ENCODE results near the gene TOR1AIP2. TPM values are rescaled to one million over a fixed set of nuclear protein-coding genes. Genes with fewer than 3 reads are reported as not detected.

TOR1AIP2 gene
- polyA plus RNA-seq, 1 of the 3 experiments (the other 2 are of a cell fraction) = 12.7 TPM

DNA sequence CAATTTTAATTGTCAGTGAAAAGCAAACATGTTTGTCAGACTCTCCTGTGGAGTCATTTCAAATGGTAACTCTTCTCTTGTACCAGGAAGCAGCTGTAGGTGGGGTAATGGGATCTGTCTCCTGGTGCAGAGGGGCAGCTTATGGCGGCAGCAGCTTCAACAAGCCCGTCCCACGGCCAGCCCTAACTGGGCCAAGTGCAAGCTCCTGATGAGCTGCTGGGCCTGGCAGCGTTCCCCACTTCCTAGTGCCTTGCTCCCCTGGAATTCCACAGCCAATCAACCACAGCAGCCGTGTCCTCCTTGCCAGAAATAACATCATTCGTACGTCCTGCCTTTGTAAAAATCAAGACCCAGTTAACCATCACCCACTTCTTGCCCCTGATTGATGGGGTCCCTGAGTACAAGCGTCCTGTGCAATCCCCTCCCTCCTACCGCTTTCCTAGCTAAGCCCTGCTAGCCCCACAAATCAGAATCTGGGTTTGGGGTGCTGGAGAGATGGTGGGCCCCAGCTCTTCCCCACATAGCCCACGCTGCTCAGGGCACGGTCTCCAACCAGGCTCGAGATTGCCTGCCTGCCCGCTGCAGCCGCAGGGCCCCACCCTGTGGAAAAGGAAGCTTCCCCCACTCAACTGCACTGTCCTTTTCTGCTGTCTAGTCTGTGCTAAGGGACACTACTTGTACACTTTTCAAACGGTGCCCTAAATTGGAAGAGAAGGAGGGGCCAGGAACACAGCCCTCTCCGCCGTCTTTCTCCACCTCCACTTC is 61.2 kb downstream of the TOR1AIP2 start:
- peaks cover 0 to 38% of the 10 kb centered on the region in 2 experiments; a peak in 1 of 4 replicates for H3K4me1 ChIP-seq (ENCODE audit: control insufficient read depth in 1 of 2, insufficient read depth in 2 of 2, low read depth in 1 of 2, low read length in 1 of 2)
- H3K9ac ChIP-seq = no peak overlapping the region
- H3K27ac ChIP-seq (ENCODE audit: low read depth in 2 of 2, low read length in 1 of 2) = no peak overlapping the region; a peak in 1 of 4 replicates
- ChIA-PET CTCF (interaction anchor here (1.1 to 20.9 kb wide), 10 partner anchors 11 to 229 kb away, joined by 3 to 862 read pairs (median 14); partner anchors contain the start of gene TOR1AIP1), POLR2A (interaction anchor here (0.5 to 0.6 kb wide), 2 partner anchors 68 to 230 kb away, joined by 3 read pairs; no protein-coding TSS in a partner anchor)
- no peaks in the 10 kb centered on the region for H3K27me3 ChIP-seq (ENCODE audit: insufficient read depth)
- no peaks in the 10 kb centered on the region for H3K9me2 ChIP-seq
- H3K36me3 ChIP-seq (replicated peaks in 1 of 2; ENCODE audit: control insufficient read depth in 1 of 2, insufficient read depth in 2 of 2, low read length in 1 of 2) = no peaks in the 10 kb centered on the region
- H3K4me2 ChIP-seq = no peak overlapping the region
- TF ChIP-seq NFIC (IDR thresholded peaks at IDR 0.05; ENCODE audit: borderline replicate concordance) (no peak), MXI1 (IDR thresholded peaks at IDR 0.05; ENCODE audit: low read depth, low read length) (no peak), JUND (IDR thresholded peaks at IDR 0.05) (no peak), GABPA (IDR thresholded peaks at IDR 0.05; ENCODE audit: low read depth) (no peak), YY1 (IDR thresholded peaks at IDR 0.05; ENCODE audit: low read depth) (no peak), RXRA (IDR thresholded peaks at IDR 0.05; ENCODE audit: borderline replicate concordance, low read depth) (no peak), TEAD4 (IDR thresholded peaks at IDR 0.05; ENCODE audit: borderline replicate concordance, insufficient read depth) (no peak), TCF12 (IDR thresholded peaks at IDR 0.05) (no peak), FOXJ3 (CRISPR knock-in tag; IDR thresholded peaks at IDR 0.05) (no peak), RCOR1 (IDR thresholded peaks at IDR 0.05; ENCODE audit: low read length) (no peak)
- TF ChIP-seq, protein P1, sequence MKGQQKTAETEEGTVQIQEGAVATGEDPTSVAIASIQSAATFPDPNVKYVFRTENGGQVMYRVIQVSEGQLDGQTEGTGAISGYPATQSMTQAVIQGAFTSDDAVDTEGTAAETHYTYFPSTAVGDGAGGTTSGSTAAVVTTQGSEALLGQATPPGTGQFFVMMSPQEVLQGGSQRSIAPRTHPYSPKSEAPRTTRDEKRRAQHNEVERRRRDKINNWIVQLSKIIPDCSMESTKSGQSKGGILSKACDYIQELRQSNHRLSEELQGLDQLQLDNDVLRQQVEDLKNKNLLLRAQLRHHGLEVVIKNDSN (IDR thresholded peaks at IDR 0.05; ENCODE audit: borderline replicate concordance, low read depth) = no peak
- TF ChIP-seq, protein P2, sequence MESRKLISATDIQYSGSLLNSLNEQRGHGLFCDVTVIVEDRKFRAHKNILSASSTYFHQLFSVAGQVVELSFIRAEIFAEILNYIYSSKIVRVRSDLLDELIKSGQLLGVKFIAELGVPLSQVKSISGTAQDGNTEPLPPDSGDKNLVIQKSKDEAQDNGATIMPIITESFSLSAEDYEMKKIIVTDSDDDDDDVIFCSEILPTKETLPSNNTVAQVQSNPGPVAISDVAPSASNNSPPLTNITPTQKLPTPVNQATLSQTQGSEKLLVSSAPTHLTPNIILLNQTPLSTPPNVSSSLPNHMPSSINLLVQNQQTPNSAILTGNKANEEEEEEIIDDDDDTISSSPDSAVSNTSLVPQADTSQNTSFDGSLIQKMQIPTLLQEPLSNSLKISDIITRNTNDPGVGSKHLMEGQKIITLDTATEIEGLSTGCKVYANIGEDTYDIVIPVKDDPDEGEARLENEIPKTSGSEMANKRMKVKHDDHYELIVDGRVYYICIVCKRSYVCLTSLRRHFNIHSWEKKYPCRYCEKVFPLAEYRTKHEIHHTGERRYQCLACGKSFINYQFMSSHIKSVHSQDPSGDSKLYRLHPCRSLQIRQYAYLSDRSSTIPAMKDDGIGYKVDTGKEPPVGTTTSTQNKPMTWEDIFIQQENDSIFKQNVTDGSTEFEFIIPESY (IDR thresholded peaks at IDR 0.05; ENCODE audit: borderline replicate concordance, low read depth) = no peak
- TF ChIP-seq, protein P3, sequence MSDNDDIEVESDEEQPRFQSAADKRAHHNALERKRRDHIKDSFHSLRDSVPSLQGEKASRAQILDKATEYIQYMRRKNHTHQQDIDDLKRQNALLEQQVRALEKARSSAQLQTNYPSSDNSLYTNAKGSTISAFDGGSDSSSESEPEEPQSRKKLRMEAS (IDR thresholded peaks at IDR 0.05; ENCODE audit: low read depth) = no peak
- TF ChIP-seq, protein P4, sequence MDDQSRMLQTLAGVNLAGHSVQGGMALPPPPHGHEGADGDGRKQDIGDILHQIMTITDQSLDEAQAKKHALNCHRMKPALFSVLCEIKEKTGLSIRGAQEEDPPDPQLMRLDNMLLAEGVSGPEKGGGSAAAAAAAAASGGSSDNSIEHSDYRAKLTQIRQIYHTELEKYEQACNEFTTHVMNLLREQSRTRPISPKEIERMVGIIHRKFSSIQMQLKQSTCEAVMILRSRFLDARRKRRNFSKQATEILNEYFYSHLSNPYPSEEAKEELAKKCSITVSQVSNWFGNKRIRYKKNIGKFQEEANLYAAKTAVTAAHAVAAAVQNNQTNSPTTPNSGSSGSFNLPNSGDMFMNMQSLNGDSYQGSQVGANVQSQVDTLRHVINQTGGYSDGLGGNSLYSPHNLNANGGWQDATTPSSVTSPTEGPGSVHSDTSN (IDR thresholded peaks at IDR 0.05) = no peak
- DNase-seq = peak; percentile 31
- no peaks in the 10 kb centered on the region for H4K20me1 ChIP-seq (ENCODE audit: insufficient read depth)
- no peak overlapping the region for H2AFZ ChIP-seq (ENCODE audit: low read depth)
- 78% methylated on average over 14 of the region's 17 CpGs for WGBS (ENCODE audit: low lambda C conversion rate)
- H3K9me3 ChIP-seq = no peaks in the 10 kb centered on the region
- H3K4me3 ChIP-seq (ENCODE audit: low read depth in 2 of 2, low read length in 1 of 2) = no peak overlapping the region
- H3K79me2 ChIP-seq (ENCODE audit: insufficient read depth) = no peaks in the 10 kb centered on the region
- no peaks in the 10 kb centered on the region for H3F3A ChIP-seq (replicated peaks; ENCODE audit: insufficient read depth)

All from SK-N-SH (cell line).